Breast epithelium (tissue), 4 donors: ENCODE measurements around the gene ZAR1. TPM values are rescaled to one million over a fixed set of nuclear protein-coding genes. Genes with fewer than 3 reads are reported as not detected.

Source experiments
- DNase-seq, 2 donors: peaks; one replicate each; pipeline ENCODE4 v3.0.0-alpha.2; 2019; ENCODE audit warnings: low spot score in 2 of 2
- H3K27ac ChIP-seq, 2 donors: fragments of 200-600 bp; sonication (generic) in 1 of 2; one replicate each; pipeline ENCODE4 v1.5.1; 2016 to 2019; ENCODE audit warnings: mild to moderate bottlenecking in 1 of 2
- H3K27me3 ChIP-seq, 2 donors: fragments of 200-600 bp; sonication (generic) in 1 of 2; one replicate each; pipeline versions ENCODE4 v1.5.1 to v1.6.0; 2017 to 2019; ENCODE audit warnings: control low read depth in 1 of 2, mild to moderate bottlenecking in 1 of 2
- H3K36me3 ChIP-seq: fragments of 200-600 bp; one replicate; pipeline ENCODE4 v1.5.1; 2019
- H3K4me1 ChIP-seq, 2 donors: fragments of 200-600 bp; sonication (generic); one replicate each; pipeline ENCODE4 v1.5.1; 2016 to 2019; ENCODE audit warnings: control low read depth in 1 of 2
- H3K4me3 ChIP-seq, 3 donors: fragments of 200-600 bp; sonication (generic); 1 replicate in 2 of 3; 2 replicates in 1 of 3; pipeline ENCODE4 v1.5.1; 2016 to 2019; ENCODE audit warnings: mild to moderate bottlenecking in 3 of 3, moderate library complexity in 2 of 3
- H3K9me3 ChIP-seq, 2 donors: fragments of 200-600 bp; sonication (generic) in 1 of 2; one replicate each; pipeline ENCODE4 v1.5.1; 2016 to 2019; ENCODE audit warnings: control low read depth in 1 of 2
- POLR2A ChIP-seq: fragments of 450-650 bp; IDR thresholded peaks from one replicate; pipeline ENCODE4 v1.6.1; 2016; ENCODE audit warnings: antibody characterized with exemption, mild to moderate bottlenecking, moderate library complexity
- POLR2AphosphoS5 ChIP-seq, 3 donors: sonication (generic); formaldehyde crosslinking; IDR thresholded peaks; one replicate each; pipeline ENCODE4 v1.6.1; 2017; ENCODE audit warnings: antibody characterized with exemption in 3 of 3
- intact Hi-C: fragments of 100-400 bp; cut with DNase I; formaldehyde crosslinking; loops from one replicate; pipeline ENCODE4 v1.15.1; 2023; ENCODE audit warnings: low total_unique reads
- total RNA-seq, 3 donors: library from RNA; depleted of rRNA; stranded (reverse); fragments of >200 nt; gene quantifications; one replicate each; pipeline ENCODE4 v1.1.0, GENCODE V29; 2016
- TF ChIP-seq, protein P1 (sequence below), 3 donors: fragments of 450-650 bp; IDR thresholded peaks; one replicate each; pipeline ENCODE4 v1.5.1; 2016 to 2017; ENCODE audit warnings: antibody characterized with exemption in 3 of 3, mild to moderate bottlenecking in 3 of 3, moderate library complexity in 3 of 3

The ZAR1 gene
- total RNA-seq, 3 donors from 2014 or later: 0.32 TPM; not detected in 2

DNA sequence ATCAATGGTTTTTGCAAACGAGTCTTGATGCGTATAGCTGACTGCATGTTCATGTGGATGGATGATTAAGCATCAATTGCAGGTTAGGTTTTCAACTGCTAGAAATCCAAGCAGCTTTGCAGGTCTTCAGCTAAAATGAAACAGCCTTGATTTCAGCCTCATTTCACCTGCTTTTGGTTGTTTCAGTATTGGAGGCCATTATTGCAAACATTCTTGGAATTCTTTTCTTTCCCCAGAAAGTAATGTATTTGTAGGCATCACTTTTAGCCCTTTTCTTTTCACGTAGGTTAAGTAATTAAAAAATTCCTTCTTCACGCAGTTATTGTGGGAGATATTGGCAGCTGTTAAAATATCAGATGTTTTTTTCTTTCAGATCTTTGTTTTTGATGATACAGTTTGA lies 8.8 kb downstream of the ZAR1 start:
- H3K27ac ChIP-seq: no peak overlapping the region
- DNase-seq: no peak
- intact Hi-C loops: loop anchor here (5.0 kb wide), 1 partner anchor 527 kb away; no protein-coding TSS in a partner anchor
- H3K4me3 ChIP-seq: no peak overlapping the region
- TF ChIP-seq POLR2A (no peak), POLR2AphosphoS5 (IDR thresholded peaks at IDR 0.05) (no peak)
- TF ChIP-seq, protein P1, sequence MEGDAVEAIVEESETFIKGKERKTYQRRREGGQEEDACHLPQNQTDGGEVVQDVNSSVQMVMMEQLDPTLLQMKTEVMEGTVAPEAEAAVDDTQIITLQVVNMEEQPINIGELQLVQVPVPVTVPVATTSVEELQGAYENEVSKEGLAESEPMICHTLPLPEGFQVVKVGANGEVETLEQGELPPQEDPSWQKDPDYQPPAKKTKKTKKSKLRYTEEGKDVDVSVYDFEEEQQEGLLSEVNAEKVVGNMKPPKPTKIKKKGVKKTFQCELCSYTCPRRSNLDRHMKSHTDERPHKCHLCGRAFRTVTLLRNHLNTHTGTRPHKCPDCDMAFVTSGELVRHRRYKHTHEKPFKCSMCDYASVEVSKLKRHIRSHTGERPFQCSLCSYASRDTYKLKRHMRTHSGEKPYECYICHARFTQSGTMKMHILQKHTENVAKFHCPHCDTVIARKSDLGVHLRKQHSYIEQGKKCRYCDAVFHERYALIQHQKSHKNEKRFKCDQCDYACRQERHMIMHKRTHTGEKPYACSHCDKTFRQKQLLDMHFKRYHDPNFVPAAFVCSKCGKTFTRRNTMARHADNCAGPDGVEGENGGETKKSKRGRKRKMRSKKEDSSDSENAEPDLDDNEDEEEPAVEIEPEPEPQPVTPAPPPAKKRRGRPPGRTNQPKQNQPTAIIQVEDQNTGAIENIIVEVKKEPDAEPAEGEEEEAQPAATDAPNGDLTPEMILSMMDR (IDR thresholded peaks at IDR 0.05): no peak
- no peaks in the 10 kb centered on the region for H3K9me3 ChIP-seq
- no peaks in the 10 kb centered on the region for H3K36me3 ChIP-seq
- no peaks in the 10 kb centered on the region for H3K27me3 ChIP-seq
- no peaks in the 10 kb centered on the region for H3K4me1 ChIP-seq

GRCh38 chr4:48499551-48500066 lies 9.6 kb downstream of the ZAR1 start:
- Histone ChIP-seq H3K27ac (no peak overlapping the region), H3K4me3 (no peak overlapping the region), H3K9me3 (no peaks in the 10 kb centered on the region), H3K27me3 (no peaks in the 10 kb centered on the region), H3K36me3 (no peaks in the 10 kb centered on the region), H3K4me1 (no peaks in the 10 kb centered on the region)
- no peak for DNase-seq
- intact Hi-C loops: loop anchor here (5.0 kb wide), 1 partner anchor 527 kb away; no protein-coding TSS in a partner anchor
- TF ChIP-seq POLR2A (no peak), POLR2AphosphoS5 (IDR thresholded peaks at IDR 0.05) (no peak)
- TF ChIP-seq, protein P1 (IDR thresholded peaks at IDR 0.05): no peak

DNA sequence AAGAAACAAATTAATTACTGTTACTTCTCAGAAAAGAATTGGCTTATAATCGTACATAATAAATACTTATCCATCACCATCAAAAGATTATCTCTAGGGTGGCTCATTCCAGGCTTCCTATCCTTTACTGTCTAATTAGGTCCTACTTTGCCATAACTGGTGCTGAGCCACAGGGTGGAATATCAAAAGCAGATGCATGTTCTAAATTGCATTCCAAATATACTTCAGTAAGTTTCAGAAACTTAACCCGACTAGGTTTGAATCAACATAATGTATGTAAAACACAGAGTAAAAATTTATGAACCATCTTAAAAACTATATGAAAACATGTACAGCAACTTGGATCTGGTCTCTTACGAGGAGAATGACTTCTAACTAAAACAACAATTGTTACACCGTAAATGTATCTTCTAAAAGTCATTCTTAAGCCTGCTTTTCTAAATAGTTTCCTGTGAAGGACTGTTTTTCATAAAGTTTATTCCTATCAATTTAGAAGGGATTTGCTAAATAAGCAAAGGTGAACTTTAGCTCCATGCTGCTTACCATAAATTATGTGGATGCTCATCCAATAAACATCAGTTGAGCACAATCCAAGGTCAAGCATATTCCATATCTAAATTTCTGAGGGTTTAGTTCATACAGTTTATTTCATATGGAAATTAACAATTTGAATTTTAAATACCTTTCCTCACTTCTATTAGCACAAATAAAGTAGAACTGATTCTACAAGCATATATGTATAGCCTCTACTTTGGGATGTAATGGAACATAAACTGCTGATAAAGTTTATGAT lies 13.4 kb downstream of the ZAR1 start:
- H3K36me3 ChIP-seq: no peaks in the 10 kb centered on the region
- intact Hi-C loops: no loop called here

DNA sequence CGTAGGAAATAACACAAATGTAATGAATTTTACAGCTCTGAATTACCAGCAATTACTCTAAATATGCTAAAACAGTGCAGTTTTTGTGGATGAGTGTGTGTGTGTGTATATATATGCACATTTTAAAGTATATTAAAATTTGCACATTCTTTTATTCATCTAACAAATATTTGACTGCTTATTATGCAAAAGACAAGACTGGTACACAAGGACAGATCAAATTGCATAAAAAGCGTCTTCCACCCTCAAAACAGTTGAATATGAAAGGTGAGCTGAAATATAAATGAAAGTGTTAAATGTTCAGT lies 13.9 kb downstream of the ZAR1 start:
- no peaks in the 10 kb centered on the region for H3K9me3 ChIP-seq
- H3K27ac ChIP-seq: no peak overlapping the region
- DNase-seq: no peak
- no peak overlapping the region for H3K4me3 ChIP-seq
- TF ChIP-seq POLR2A (no peak), POLR2AphosphoS5 (IDR thresholded peaks at IDR 0.05) (no peak)
- TF ChIP-seq, protein P1 (IDR thresholded peaks at IDR 0.05): no peak
- H3K27me3 ChIP-seq: no peaks in the 10 kb centered on the region
- no peaks in the 10 kb centered on the region for H3K36me3 ChIP-seq
- intact Hi-C loops: no loop called here
- no peaks in the 10 kb centered on the region for H3K4me1 ChIP-seq

More for the DNA sequence above, 13.4 kb downstream of the ZAR1 start:
- DNase-seq: no peak
- Histone ChIP-seq H3K4me1 (no peaks in the 10 kb centered on the region), H3K9me3 (no peaks in the 10 kb centered on the region), H3K27me3 (no peaks in the 10 kb centered on the region), H3K4me3 (no peak overlapping the region), H3K27ac (no peak overlapping the region)
- TF ChIP-seq POLR2AphosphoS5 (IDR thresholded peaks at IDR 0.05): no peak
- TF ChIP-seq, protein P1 (IDR thresholded peaks at IDR 0.05): no peak
- TF ChIP-seq POLR2A: no peak

DNA sequence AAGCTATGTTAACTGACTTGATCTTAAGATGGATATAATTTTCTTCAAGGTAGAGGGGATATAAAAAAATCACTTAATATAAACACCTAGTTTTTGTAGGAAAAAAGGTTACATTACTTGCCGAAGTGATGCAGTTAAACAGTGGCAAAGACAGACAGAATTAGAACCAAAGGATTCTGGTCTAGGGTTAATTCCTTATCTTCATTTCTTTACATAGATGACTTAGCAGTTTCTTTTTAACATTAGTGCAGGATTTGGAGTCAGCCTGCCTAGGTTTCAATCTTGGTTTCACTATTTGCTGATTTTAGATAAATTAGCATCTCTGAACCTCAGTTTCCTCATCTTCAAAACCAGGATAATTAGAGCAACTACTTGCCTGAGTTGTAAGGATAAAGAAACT lies 14.3 kb downstream of the ZAR1 start:
- H3K36me3 ChIP-seq: no peaks in the 10 kb centered on the region
- no peak overlapping the region for H3K27ac ChIP-seq
- TF ChIP-seq POLR2AphosphoS5 (IDR thresholded peaks at IDR 0.05) (no peak), POLR2A (no peak)
- TF ChIP-seq, protein P1 (IDR thresholded peaks at IDR 0.05): no peak
- no peak overlapping the region for H3K4me3 ChIP-seq
- no peaks in the 10 kb centered on the region for H3K27me3 ChIP-seq
- no peak for DNase-seq
- intact Hi-C loops: no loop called here
- H3K4me1 ChIP-seq: no peaks in the 10 kb centered on the region
- no peaks in the 10 kb centered on the region for H3K9me3 ChIP-seq
